ENCODE measurements around the gene RNF167.

- TF ChIP-seq EZH2 (IDR thresholded peaks at IDR 0.05; ENCODE audit: insufficient read depth, poor library complexity, severe bottlenecking) (no peak), EZH2phosphoT487 (IDR thresholded peaks at IDR 0.05; ENCODE audit: insufficient read depth, low read depth) (no peak)
These were observed 41.7 kb upstream of the RNF167 start for GRCh38 chr17:4898351-4898750.
